ENCODE measurements around the gene UNC13B. TPM values are rescaled to one million over a fixed set of nuclear protein-coding genes. Genes with fewer than 3 reads are reported as not detected.
A peak's percentile ranks its signal among the peaks of the same experiment; 100 is the strongest.

Gene UNC13B
- total RNA-seq, 6 experiments from 2014 or later: 18.2 to 21.4 (median 19.7) TPM

- Mint-ChIP-seq H3K4me3 (no peak overlapping the region), H3K27me3 (ENCODE audit: insufficient read depth) (peaks cover 4% of the 10 kb centered on the region; the same call in 1 of the 2 replicates), H3K27ac (no peak overlapping the region), H3K4me1 (ENCODE audit: low read depth) (peaks cover 16% of the 10 kb centered on the region), H3K9me3 (no peaks in the 10 kb centered on the region), H3K36me3 (ENCODE audit: low read depth) (no peaks in the 10 kb centered on the region; the same call in 1 of the 2 replicates)
- peak; percentile 16 for DNase-seq
- TF ChIP-seq CTCF (IDR thresholded peaks at IDR 0.05): no peak
Observed at GRCh38 chr9:35267710-35268109, 105.9 kb downstream of the UNC13B start.

GRCh38 chr9:35269919-35270318 lies 108.1 kb downstream of the UNC13B start:
- no peak for DNase-seq
- TF ChIP-seq CTCF (IDR thresholded peaks at IDR 0.05): no peak
- peaks cover 27% of the 10 kb centered on the region for H3K4me1 Mint-ChIP-seq (ENCODE audit: low read depth)
- H3K27ac Mint-ChIP-seq: no peak overlapping the region
- no peak overlapping the region for H3K4me3 Mint-ChIP-seq
- H3K9me3 Mint-ChIP-seq: no peaks in the 10 kb centered on the region
- H3K27me3 Mint-ChIP-seq (ENCODE audit: insufficient read depth): peaks cover 4% of the 10 kb centered on the region; the same call in 1 of the 2 replicates
- H3K36me3 Mint-ChIP-seq (ENCODE audit: low read depth): no peaks in the 10 kb centered on the region; the same call in 1 of the 2 replicates

- no peaks in the 10 kb centered on the region for H3K9me3 Mint-ChIP-seq
- no peak overlapping the region for H3K4me3 Mint-ChIP-seq
- no peak for TF ChIP-seq CTCF (IDR thresholded peaks at IDR 0.05)
- peaks cover 3% of the 10 kb centered on the region; the same call in 1 of the 2 replicates for H3K27me3 Mint-ChIP-seq (ENCODE audit: insufficient read depth)
- no peak for DNase-seq
- H3K36me3 Mint-ChIP-seq (ENCODE audit: low read depth): no peaks in the 10 kb centered on the region; the same call in 1 of the 2 replicates
- H3K4me1 Mint-ChIP-seq (ENCODE audit: low read depth): peaks cover 32% of the 10 kb centered on the region
- no peak overlapping the region for H3K27ac Mint-ChIP-seq
Observed at GRCh38 chr9:35271637-35272036, 109.8 kb downstream of the UNC13B start.

GRCh38 chr9:35272989-35273388 lies 111.2 kb downstream of the UNC13B start:
- H3K4me3 Mint-ChIP-seq: peak overlapping the region; percentile 65; the same call in 1 of the 2 replicates
- DNase-seq: peak; percentile 62
- no peaks in the 10 kb centered on the region for H3K9me3 Mint-ChIP-seq
- no peaks in the 10 kb centered on the region; the same call in 1 of the 2 replicates for H3K36me3 Mint-ChIP-seq (ENCODE audit: low read depth)
- H3K27me3 Mint-ChIP-seq (ENCODE audit: insufficient read depth): no peaks in the 10 kb centered on the region
- TF ChIP-seq CTCF (IDR thresholded peaks at IDR 0.05): no peak
- peak overlapping the region; percentile 78 for H3K27ac Mint-ChIP-seq
- peaks cover 39% of the 10 kb centered on the region for H3K4me1 Mint-ChIP-seq (ENCODE audit: low read depth)

GRCh38 chr9:35273591-35273990 lies 111.8 kb downstream of the UNC13B start:
- H3K27me3 Mint-ChIP-seq (ENCODE audit: insufficient read depth): no peaks in the 10 kb centered on the region
- no peak for DNase-seq
- peak overlapping the region; percentile 78; the same call in 1 of the 2 replicates for H3K27ac Mint-ChIP-seq
- no peak overlapping the region for H3K4me3 Mint-ChIP-seq
- H3K9me3 Mint-ChIP-seq: no peaks in the 10 kb centered on the region
- TF ChIP-seq CTCF (IDR thresholded peaks at IDR 0.05): no peak
- H3K36me3 Mint-ChIP-seq (ENCODE audit: low read depth): no peaks in the 10 kb centered on the region; the same call in 1 of the 2 replicates
- peaks cover 43% of the 10 kb centered on the region for H3K4me1 Mint-ChIP-seq (ENCODE audit: low read depth)
